Activated naive CD4-positive, alpha-beta T cell (primary cell): ENCODE results near the gene HLA-DQA1.
"Not testable (repeated sequence)": the region's sequence is repeated elsewhere in the genome, so short reads cannot be mapped to it uniquely, and the experiment has no call there.

ENCODE experiments used
- DNase-seq, 4 experiments: peaks; one replicate each; lab custom pipeline; 2025; lab: John Stamatoyannopoulos, UW

Gene HLA-DQA1

GRCh38 chr6:32659856-32660595, 22.8 kb downstream of the HLA-DQA1 start:
- DNase-seq, result no peak

- DNase-seq, result no peak
These were observed 24.9 kb downstream of the HLA-DQA1 start for GRCh38 chr6:32662099-32662498.

GRCh38 chr6:32662836-32663235, 25.6 kb downstream of the HLA-DQA1 start:
- DNase-seq, result no peak

- DNase-seq, result no peak
These were observed 27.1 kb downstream of the HLA-DQA1 start for GRCh38 chr6:32664354-32664753.

- peak in 2 of 4 experiments; percentile 11 to 12 for DNase-seq
These were observed 27.7 kb downstream of the HLA-DQA1 start for GRCh38 chr6:32664827-32665362.

GRCh38 chr6:32665661-32666060, 28.5 kb downstream of the HLA-DQA1 start:
- DNase-seq, result no peak

- peak in 1 of 4 experiments; percentile 19 for DNase-seq
These were observed 29.5 kb downstream of the HLA-DQA1 start, which contains the start of gene HLA-DQB1 for GRCh38 chr6:32666420-32667300. Gene HLA-DQB1 (minus strand): TSS chr6:32666657. CDS start chr6:32666607, 50 bp downstream.

- DNase-seq, result peak in 1 of 4 experiments; percentile 12
These were observed 31.1 kb downstream of the HLA-DQA1 start for GRCh38 chr6:32668226-32668747.

GRCh38 chr6:32669240-32669639, 32.0 kb downstream of the HLA-DQA1 start:
- DNase-seq, result no peak

- no peak for DNase-seq
These were observed 32.7 kb downstream of the HLA-DQA1 start for GRCh38 chr6:32669893-32670292.

- DNase-seq, result not testable (repeated sequence)
These were observed 34.7 kb downstream of the HLA-DQA1 start for GRCh38 chr6:32671908-32672307.

GRCh38 chr6:32674123-32674522, 36.9 kb downstream of the HLA-DQA1 start:
- not testable (repeated sequence) for DNase-seq

GRCh38 chr6:32679492-32679891, 42.3 kb downstream of the HLA-DQA1 start:
- no peak for DNase-seq

- DNase-seq, result no peak
These were observed 42.8 kb downstream of the HLA-DQA1 start for GRCh38 chr6:32680055-32680454.

- no peak for DNase-seq
These were observed 47.0 kb downstream of the HLA-DQA1 start for GRCh38 chr6:32684246-32684645.

GRCh38 chr6:32685603-32686002, 48.4 kb downstream of the HLA-DQA1 start:
- no peak for DNase-seq

GRCh38 chr6:32689531-32690501, 52.6 kb downstream of the HLA-DQA1 start:
- no peak for DNase-seq

- DNase-seq, result peak in 1 of 4 experiments; percentile 26
These were observed 54.8 kb downstream of the HLA-DQA1 start for GRCh38 chr6:32692019-32692418.
